Spinal cord (tissue), 10 donors: ENCODE measurements around the gene ELAPOR2. TPM values are rescaled to one million over a fixed set of nuclear protein-coding genes. Genes with fewer than 3 reads are reported as not detected.
A peak's percentile ranks its signal among the peaks of the same experiment; 100 is the strongest.
"Not testable (repeated sequence)": the region's sequence is repeated elsewhere in the genome, so short reads cannot be mapped to it uniquely, and the experiment has no call there.

ENCODE experiments used
- DNase-seq, 6 donors: peaks; one replicate each; pipeline versions ENCODE4 v3.0.0 to v3.0.0-alpha.2; 2013 to 2015; ENCODE audit warnings: low spot score in 6 of 6, low read depth in 4 of 6
- H3K27ac ChIP-seq: one replicate; pipeline ENCODE4 v1.5.1; 2013; ENCODE audit warnings: low read depth, low read length, control low read depth
- H3K27me3 ChIP-seq: one replicate; pipeline ENCODE4 v1.6.1; 2013; ENCODE audit warnings: low read length; ENCODE audit not compliant: control insufficient read depth, insufficient read depth
- H3K36me3 ChIP-seq: one replicate; pipeline ENCODE4 v1.6.1; 2013; ENCODE audit warnings: low read length; ENCODE audit not compliant: control insufficient read depth, insufficient read depth
- H3K4me1 ChIP-seq: one replicate; pipeline ENCODE4 v1.6.1; 2013; ENCODE audit warnings: low read length; ENCODE audit not compliant: control insufficient read depth, insufficient read depth
- H3K4me3 ChIP-seq: one replicate; pipeline ENCODE4 v1.5.1; 2013; ENCODE audit warnings: low read depth, low read length, control low read depth
- H3K9me3 ChIP-seq: one replicate; pipeline ENCODE4 v1.6.1; 2013; ENCODE audit warnings: low read length; ENCODE audit not compliant: control insufficient read depth, insufficient read depth
- WGBS: methylation state at CpG from one replicate; pipeline ENCODE4 v1.1.5; 2013; ENCODE audit warnings: missing lambda C conversion rate; ENCODE audit not compliant: insufficient coverage; 5-methylcytosine and 5-hydroxymethylcytosine counted together
- polyA plus RNA-seq, 2 donors: library from polyadenylated mRNA; unstranded; fragments of 120-200 nt; gene quantifications; one replicate each; pipeline ENCODE4 v1.2.1, GENCODE V29; 2013; ENCODE audit not compliant: insufficient read length in 2 of 2
- total RNA-seq, 2 donors: library from RNA; depleted of rRNA in 1 of 2; stranded (reverse); fragments of 120-200 nt in 1 of 2; fragments of >200 nt in 1 of 2; gene quantifications; one replicate each; pipeline versions ENCODE4 v1.2.3 to v1.2.4, GENCODE V29; 2013 to 2014
- donor health status: healthy.

Gene ELAPOR2
- total and polyA plus RNA-seq, 4 donors = 31.8 to 77.1 (median 43.2) TPM

GRCh38 chr7:87048839-87049238, 10.6 kb downstream of the ELAPOR2 start:
- H3K4me3 ChIP-seq = no peak overlapping the region
- DNase-seq = no peak
- WGBS = no CpG with 5 or more reads among the region's 1 CpG
- no peaks in the 10 kb centered on the region for H3K9me3 ChIP-seq
- no peaks in the 10 kb centered on the region for H3K4me1 ChIP-seq
- no peaks in the 10 kb centered on the region for H3K36me3 ChIP-seq
- no peaks in the 10 kb centered on the region for H3K27me3 ChIP-seq
- H3K27ac ChIP-seq = no peak overlapping the region

GRCh38 chr7:87046456-87046855, 13.0 kb downstream of the ELAPOR2 start:
- H3K36me3 ChIP-seq = no peaks in the 10 kb centered on the region
- H3K27ac ChIP-seq = no peak overlapping the region
- H3K9me3 ChIP-seq = no peaks in the 10 kb centered on the region
- no peak overlapping the region for H3K4me3 ChIP-seq
- WGBS = no CpG with 5 or more reads among the region's 5 CpGs
- H3K4me1 ChIP-seq = no peaks in the 10 kb centered on the region
- H3K27me3 ChIP-seq = no peaks in the 10 kb centered on the region
- DNase-seq = no peak

GRCh38 chr7:87044713-87045112, 14.7 kb downstream of the ELAPOR2 start:
- no CpG with 5 or more reads among the region's 2 CpGs for WGBS
- not testable (repeated sequence) for H3K36me3 ChIP-seq, DNase-seq

GRCh38 chr7:87041586-87041985, 17.9 kb downstream of the ELAPOR2 start:
- no CpG with 5 or more reads among the region's 5 CpGs for WGBS
- H3K4me1 ChIP-seq, H3K36me3 ChIP-seq, DNase-seq, H3K9me3 ChIP-seq, H3K27me3 ChIP-seq, H3K4me3 ChIP-seq, H3K27ac ChIP-seq: not testable (repeated sequence)

More at GRCh38 chr7:87044713-87045112, 14.7 kb downstream of the ELAPOR2 start:
- H3K27me3 ChIP-seq, H3K4me3 ChIP-seq, H3K9me3 ChIP-seq, H3K4me1 ChIP-seq, H3K27ac ChIP-seq: not testable (repeated sequence)

GRCh38 chr7:87039691-87040299, 19.7 kb downstream of the ELAPOR2 start:
- not testable (repeated sequence) for DNase-seq, H3K27ac ChIP-seq, H3K9me3 ChIP-seq, H3K4me1 ChIP-seq, H3K27me3 ChIP-seq, H3K36me3 ChIP-seq, H3K4me3 ChIP-seq
- 82% methylated on average over 9 of the region's 34 CpGs for WGBS

GRCh38 chr7:87038993-87039690, 20.3 kb downstream of the ELAPOR2 start:
- no peak overlapping the region for H3K4me3 ChIP-seq
- no peak for DNase-seq
- WGBS = 73% methylated on average over 2 of the region's 5 CpGs
- H3K27ac ChIP-seq = no peak overlapping the region
- no peaks in the 10 kb centered on the region for H3K4me1 ChIP-seq
- H3K9me3 ChIP-seq = no peaks in the 10 kb centered on the region
- no peaks in the 10 kb centered on the region for H3K36me3 ChIP-seq
- H3K27me3 ChIP-seq = no peaks in the 10 kb centered on the region

GRCh38 chr7:87036985-87037384, 22.5 kb downstream of the ELAPOR2 start:
- 89% methylated on average over 2 of the region's 2 CpGs for WGBS
- H3K4me3 ChIP-seq = no peak overlapping the region
- no peaks in the 10 kb centered on the region for H3K36me3 ChIP-seq
- H3K27me3 ChIP-seq = no peaks in the 10 kb centered on the region
- H3K9me3 ChIP-seq = no peaks in the 10 kb centered on the region
- no peaks in the 10 kb centered on the region for H3K4me1 ChIP-seq
- DNase-seq = peak in 1 of 6 donors; percentile 20
- H3K27ac ChIP-seq = no peak overlapping the region

GRCh38 chr7:87032604-87033339, 26.7 kb downstream of the ELAPOR2 start:
- Histone ChIP-seq H3K36me3 (no peaks in the 10 kb centered on the region), H3K27ac (no peak overlapping the region), H3K9me3 (no peaks in the 10 kb centered on the region), H3K4me3 (no peak overlapping the region), H3K27me3 (no peaks in the 10 kb centered on the region), H3K4me1 (no peaks in the 10 kb centered on the region)
- WGBS = 100% methylated on average over 1 of the region's 4 CpGs
- DNase-seq = peak in 1 of 6 donors; percentile 23

GRCh38 chr7:87029078-87029477, 30.4 kb downstream of the ELAPOR2 start:
- H3K4me1 ChIP-seq = no peaks in the 10 kb centered on the region
- no peak overlapping the region for H3K4me3 ChIP-seq
- WGBS = no CpG with 5 or more reads among the region's 1 CpG
- no peaks in the 10 kb centered on the region for H3K9me3 ChIP-seq
- H3K27ac ChIP-seq = no peak overlapping the region
- DNase-seq = no peak
- no peaks in the 10 kb centered on the region for H3K27me3 ChIP-seq
- H3K36me3 ChIP-seq = no peaks in the 10 kb centered on the region
